Stromal cell of bone marrow (primary cell): ENCODE measurements around the gene PKNOX1.
A peak's percentile ranks its signal among the peaks of the same experiment; 100 is the strongest.
"Not testable (repeated sequence)": the region's sequence is repeated elsewhere in the genome, so short reads cannot be mapped to it uniquely, and the experiment has no call there.

Source experiments
- DNase-seq: peaks from one replicate; pipeline ENCODE4 v3.0.0-alpha.2; 2012; ENCODE audit warnings: low read depth

PKNOX1 gene

GRCh38 chr21:42983869-42984268, 9.5 kb downstream of the PKNOX1 start:
- no peak for DNase-seq

DNA sequence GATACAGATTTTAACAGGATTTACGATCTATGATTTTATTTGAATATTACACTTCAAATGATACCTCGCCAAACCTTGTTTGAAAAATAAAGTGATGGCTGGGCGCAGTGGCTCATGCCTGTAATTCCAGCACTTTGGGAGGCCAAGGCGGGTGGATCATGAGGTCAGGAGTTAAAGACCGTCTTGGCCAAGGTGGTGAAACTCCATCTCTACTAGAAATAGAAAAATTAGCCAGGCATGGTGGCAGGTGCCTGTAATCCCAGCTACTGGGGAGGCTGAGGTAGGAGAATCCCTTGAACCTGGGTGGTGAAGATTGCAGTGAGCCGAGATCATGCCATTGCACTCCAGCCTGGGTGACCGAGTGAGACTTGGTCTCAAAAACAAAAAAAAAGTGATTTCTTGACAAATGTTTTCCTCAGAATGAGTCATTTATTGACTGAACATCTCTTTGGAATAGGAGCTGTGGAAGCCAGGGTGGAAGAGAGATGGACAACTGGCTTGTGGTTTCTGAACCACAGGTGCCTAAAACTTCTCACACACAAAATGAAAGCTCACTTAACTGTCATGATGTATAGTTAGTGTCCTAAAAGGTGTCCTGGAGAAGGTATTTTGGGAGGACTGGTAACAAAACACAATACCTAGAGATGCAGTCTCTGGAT, 11.9 kb downstream of the PKNOX1 start:
- no peak for DNase-seq

- no peak for DNase-seq
Observed at GRCh38 chr21:42988236-42988965, 14.0 kb downstream of the PKNOX1 start.

GRCh38 chr21:42989370-42989769, 15.0 kb downstream of the PKNOX1 start:
- not testable (repeated sequence) for DNase-seq

DNA sequence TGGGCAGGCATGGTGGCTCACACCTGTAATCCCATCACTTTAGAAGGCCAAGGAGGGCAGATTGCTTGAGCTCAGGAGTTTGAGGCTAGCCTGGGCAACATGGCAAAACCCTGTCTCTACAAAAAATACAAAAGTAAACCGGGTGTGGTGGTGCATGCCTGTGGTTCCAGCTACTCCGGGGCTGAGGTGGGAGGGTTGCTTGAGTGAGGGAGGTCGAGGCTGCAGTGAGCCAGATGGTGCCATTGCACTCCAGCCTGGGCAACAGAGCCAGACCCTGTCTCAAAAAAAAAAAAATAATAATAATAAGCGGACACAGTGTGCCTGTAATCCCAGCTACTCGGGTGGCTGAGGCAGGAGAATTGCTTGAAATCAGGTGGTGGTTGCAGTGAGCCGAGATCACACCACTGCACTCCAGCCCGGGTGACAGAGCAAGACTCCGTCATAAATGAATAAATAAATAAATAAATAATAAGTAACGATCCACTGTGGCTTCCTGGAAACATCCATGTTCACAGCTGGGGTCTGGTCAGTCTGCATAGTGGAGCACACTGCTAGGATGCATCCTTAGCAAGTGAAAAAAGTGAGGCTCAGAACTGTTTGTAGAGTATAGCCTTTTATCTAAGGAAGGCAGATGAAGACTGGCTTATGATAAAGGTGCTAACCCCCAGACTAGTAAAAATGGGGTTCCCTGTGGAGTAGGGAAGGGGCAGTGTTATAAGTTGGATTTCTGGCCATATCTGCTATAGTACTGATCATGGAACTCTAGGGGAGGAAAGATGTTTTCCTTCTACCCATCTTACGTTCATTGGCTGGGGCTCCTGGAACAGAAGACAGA, 15.7 kb downstream of the PKNOX1 start:
- no peak for DNase-seq

- DNase-seq: no peak
Observed at GRCh38 chr21:42991992-42992740, 17.8 kb downstream of the PKNOX1 start.

DNA sequence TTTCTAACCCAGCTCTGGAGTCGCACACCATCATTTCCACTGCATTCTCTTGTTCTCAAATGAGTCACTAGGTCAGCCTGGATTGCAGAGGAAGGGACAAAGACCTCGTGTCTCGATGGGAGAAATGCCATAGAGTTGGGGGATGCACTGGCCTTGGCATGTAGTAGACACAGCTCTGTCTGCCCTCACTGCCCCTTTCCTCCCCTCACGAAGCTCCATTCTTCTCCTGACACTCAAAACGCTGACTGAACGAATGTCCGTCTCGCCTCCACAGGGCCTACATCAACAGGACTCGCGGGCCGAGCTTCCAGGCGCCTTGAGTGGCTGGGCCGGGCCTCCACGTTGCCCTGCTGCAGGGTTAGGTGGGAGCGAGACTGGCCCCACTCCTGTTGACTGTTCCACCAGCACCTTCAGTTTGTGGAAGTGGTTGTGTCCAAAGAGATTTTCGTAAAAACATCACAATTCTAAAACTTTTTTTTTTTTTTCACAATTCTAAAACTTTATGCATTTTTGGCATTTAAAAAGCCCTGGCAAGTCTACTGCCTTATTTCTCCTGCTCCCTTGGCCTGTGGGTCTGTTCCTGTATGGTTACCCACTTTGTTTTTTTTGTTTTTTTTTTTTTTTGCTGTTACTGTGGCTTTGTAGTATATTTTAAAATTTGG, 18.8 kb downstream of the PKNOX1 start:
- DNase-seq: no peak

DNA sequence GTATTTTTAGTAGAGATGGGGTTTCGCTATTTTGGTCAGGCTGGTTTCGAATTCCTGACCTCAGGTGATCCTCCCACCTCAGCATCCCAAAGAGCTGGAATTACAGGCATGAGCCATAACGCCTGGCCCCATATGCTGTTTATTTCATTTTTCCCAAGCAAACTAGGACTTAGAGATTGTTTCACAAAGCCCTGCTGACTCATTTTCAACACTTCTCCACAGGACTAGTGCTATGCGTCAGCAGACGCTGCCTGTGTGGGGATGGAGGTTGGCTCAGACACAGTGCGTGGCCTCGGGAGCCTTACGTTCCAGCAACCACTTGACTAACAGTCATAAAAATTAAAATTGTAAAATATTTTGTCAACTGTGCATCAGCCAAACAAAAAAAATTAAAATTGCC, 22.7 kb downstream of the PKNOX1 start:
- DNase-seq: peak; percentile 92

DNA sequence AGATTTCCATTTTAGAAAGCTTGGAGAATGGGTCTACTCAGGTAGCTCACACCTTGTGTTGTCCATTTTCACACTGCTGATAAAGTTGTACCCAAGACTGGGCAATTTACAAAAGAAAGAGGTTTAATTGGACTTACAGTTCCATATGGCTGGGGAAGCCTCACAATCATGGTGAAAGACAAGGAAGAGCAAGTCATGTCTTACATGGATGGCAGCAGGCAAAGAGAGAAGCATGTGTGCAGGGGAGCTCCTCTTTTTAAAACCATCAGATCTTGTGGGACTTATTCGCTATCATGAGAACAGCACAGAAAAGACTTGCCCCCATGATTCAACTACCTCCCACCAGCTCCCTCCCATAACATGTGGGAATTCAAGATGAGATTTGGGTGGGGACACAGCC, 23.6 kb downstream of the PKNOX1 start:
- DNase-seq: not testable (repeated sequence)

DNA sequence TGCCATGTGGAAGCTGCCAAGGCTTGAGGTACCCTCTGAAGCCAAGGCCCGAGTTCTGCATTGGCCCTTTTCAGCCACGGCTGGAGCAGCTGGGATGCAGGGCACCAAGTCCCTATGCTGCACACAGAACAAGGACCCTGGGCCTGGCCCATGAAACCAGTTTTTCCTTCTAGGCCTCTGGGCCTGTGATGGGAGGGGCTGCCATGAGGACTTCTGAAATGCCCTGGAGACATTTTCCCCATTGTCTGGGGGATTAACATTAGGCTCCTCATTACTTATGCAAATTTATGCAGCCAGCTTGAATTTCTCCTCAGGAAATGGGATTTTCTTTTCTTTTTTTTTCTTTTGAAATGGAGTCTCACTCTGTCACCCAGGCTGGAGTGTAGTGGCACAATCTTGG, 24.8 kb downstream of the PKNOX1 start:
- not testable (repeated sequence) for DNase-seq

GRCh38 chr21:43000041-43000440, 25.7 kb downstream of the PKNOX1 start:
- not testable (repeated sequence) for DNase-seq

DNA sequence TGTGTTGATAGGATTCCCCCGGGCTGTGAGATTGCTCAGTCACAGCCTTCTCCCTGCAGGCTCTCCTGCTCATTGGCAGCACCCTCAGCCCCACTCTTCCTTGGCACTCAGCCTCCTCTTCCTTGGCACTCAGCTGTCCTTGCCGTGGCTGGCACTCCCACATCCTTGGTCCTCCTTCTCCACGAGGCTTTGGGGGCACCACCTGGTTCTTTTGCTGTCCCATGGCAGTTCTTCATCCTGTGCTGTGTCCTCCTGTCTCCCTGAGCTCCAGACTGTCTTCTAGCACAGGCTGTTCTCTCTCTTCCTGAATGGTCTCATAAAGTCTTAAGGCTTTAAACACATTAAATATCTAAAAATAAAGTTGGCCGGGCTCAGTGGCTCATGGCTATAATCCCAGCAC, 27.0 kb downstream of the PKNOX1 start:
- DNase-seq: no peak

GRCh38 chr21:43004926-43005325, 30.6 kb downstream of the PKNOX1 start:
- DNase-seq: no peak

DNA sequence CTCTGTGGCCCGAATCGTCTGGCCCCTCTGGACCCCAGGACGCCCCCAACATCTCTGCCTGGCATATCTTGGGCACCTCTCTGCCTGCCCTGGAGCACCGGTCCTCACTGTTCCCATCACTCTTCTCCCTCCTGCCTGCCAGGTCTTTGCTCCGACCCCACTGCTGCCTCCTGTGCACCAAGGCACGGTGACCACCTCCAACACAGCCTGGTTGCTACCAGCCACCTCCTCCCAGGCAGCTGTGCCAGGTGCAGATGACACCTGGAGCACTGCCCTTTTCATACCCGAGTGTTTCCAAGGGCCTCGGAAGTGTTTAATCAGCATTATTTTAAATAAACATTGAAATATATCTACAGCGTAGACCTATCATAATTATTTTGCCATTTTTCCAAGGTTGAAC, 31.3 kb downstream of the PKNOX1 start:
- DNase-seq: no peak

DNA sequence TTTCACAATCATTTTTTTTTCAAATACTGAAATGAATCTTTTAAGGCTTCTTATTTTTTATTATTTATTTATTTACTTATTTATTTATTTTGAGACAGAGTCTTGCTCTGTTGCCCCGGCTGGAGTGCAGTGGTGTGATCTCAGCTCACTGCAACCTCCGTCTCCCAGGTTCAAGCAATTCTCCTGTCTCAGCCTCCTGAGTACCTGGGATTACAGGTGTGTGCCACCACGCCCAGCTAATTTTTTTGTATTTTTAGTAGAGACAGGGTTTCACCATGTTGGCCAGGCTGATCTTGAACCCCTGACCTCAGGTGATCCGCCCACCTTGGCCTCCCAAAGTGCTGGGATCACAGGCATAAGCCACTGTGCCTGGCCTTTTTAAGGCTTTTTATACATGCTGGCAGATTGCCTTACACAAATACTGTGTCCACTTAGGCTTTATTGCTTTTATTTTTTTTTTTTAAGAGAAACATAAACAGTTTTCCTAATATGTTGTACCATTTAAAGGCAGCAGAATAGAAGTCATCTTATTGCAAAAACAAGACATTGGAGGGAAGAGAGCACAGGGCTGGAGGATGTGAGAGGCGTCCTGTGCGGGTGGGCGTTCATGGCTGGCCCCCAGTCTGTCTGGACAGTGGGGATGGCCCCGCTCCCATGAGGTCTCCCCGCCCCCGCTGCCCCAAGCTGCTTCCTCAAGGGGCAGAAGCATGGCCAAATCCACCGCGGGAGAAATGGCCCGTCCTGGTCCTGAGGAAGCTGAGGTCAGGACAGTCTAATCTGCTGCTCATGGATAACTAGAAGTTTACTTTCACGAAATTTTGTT, 31.9 kb downstream of the PKNOX1 start:
- not testable (repeated sequence) for DNase-seq

DNA sequence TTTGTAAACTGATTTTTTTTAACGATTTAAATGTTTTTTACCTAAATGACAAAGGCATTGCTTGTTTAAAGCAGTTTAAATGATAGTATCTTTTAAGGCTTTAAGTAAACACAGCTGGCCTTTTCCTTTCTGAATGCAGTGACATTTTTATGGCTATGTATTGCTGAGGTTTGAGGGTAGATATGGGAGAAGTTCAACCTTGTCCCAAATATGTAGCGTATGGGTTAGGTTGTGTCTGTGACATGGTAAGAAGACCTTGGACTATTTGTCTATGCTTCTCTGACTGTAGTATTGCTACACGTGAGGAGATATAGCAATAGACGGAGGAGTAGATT, 32.5 kb downstream of the PKNOX1 start:
- DNase-seq: no peak

- DNase-seq: no peak
Observed at GRCh38 chr21:43012596-43012995, 38.2 kb downstream of the PKNOX1 start.

GRCh38 chr21:43015906-43016540, 41.7 kb downstream of the PKNOX1 start:
- no peak for DNase-seq

DNA sequence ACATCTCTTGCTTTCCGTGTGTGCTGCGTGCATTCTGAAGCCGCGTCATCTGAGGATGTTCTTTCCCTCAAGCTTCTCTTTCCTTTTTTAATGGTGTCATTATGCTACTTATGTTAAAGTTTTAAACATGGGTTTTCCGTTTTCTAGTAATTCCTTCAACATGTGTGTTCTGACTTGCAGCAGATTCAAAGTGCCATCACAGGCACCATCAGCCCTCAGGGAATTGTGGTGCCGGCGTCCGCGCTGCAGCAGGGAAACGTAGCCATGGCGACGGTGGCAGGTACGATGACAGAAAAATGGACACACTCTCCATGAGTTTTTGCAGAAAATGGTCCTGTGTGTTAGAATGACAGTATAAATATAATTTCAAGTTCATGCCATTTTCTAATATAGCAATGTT, 42.4 kb downstream of the PKNOX1 start:
- no peak for DNase-seq

GRCh38 chr21:43018519-43018918, 44.2 kb downstream of the PKNOX1 start:
- no peak for DNase-seq
